SK-N-MC (cell line): ENCODE data around the gene MAP10.

Experiments used
- DNase-seq: peaks from one replicate; pipeline ENCODE4 v3.0.0-alpha.2; 2011; ENCODE audit warnings: low read depth, low spot score
- H3K27ac ChIP-seq: fragments of 200-600 bp; sonication (generic); 2 replicates; pipeline ENCODE4 v1.5.1; 2016; ENCODE audit warnings: mixed run types
- H3K36me3 ChIP-seq: fragments of 200-600 bp; sonication (generic); 2 replicates; pipeline ENCODE4 v1.6.1; 2017; ENCODE audit warnings: antibody characterized with exemption, low read length, mixed read lengths; ENCODE audit not compliant: insufficient read depth
- H3K4me3 ChIP-seq: fragments of 200-600 bp; sonication (generic); 2 replicates; pipeline ENCODE4 v1.5.1; 2016
- H3K9ac ChIP-seq: fragments of 200-600 bp; sonication (generic); 2 replicates; pipeline ENCODE4 v1.8.0; 2017; ENCODE audit warnings: mixed run types, mixed read lengths; ENCODE audit not compliant: insufficient read length
- H3K9me3 ChIP-seq: fragments of 200-600 bp; sonication (generic); 2 replicates; pipeline ENCODE4 v1.6.1; 2017; ENCODE audit warnings: low read depth, mild to moderate bottlenecking, antibody characterized with exemption, low read length, moderate library complexity, mixed read lengths
- EZH2 ChIP-seq: fragments of 200-600 bp; sonication (generic); IDR thresholded peaks from one replicate; pipeline ENCODE4 v1.6.1; 2017; ENCODE audit warnings: antibody characterized with exemption
- FOXP2 ChIP-seq: optimal IDR thresholded peaks from 2 replicates; pipeline ENCODE3; 2011; ENCODE audit warnings: mild to moderate bottlenecking, moderate library complexity; ENCODE audit not compliant: insufficient read depth; ENCODE audit errors: extremely low read length, control extremely low read depth
- POLR2AphosphoS5 ChIP-seq: IDR thresholded peaks from 2 replicates; pipeline ENCODE4 v1.6.1; 2012; ENCODE audit warnings: mild to moderate bottlenecking, low read depth, low read length, borderline replicate concordance

The MAP10 gene

DNA sequence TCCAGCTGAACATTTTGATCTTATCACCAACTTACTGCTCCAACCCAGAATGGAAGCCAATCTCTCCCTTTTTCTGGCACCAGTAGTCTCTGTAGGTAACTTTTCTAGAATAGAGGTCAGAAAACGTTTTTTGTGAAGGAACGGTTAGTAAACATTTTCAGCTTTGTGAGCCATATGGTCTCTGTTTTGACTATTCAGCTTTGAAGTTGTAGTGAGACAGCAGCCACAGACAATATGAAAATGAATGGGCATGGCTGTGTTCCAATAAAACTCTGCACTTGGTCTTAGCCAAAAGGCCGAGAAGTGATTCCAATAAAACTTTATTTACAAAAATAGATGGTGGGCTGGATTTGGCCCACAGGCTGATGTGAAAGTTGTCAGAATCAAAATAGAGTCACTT lies 28.9 kb downstream of the MAP10 start:
- Histone ChIP-seq H3K27ac (no peak overlapping the region), H3K9me3 (no peaks in the 10 kb centered on the region), H3K36me3 (no peaks in the 10 kb centered on the region), H3K9ac (no peak overlapping the region), H3K4me3 (no peak overlapping the region)
- TF ChIP-seq POLR2AphosphoS5 (no peak), FOXP2 (no peak), EZH2 (no peak)
- DNase-seq = no peak

GRCh38 chr1:232835166-232835565 lies 29.9 kb downstream of the MAP10 start:
- H3K4me3 ChIP-seq = no peak overlapping the region
- H3K9ac ChIP-seq = no peak overlapping the region
- no peaks in the 10 kb centered on the region for H3K9me3 ChIP-seq
- no peaks in the 10 kb centered on the region for H3K36me3 ChIP-seq
- no peak for TF ChIP-seq EZH2
- no peak for TF ChIP-seq FOXP2
- no peak for TF ChIP-seq POLR2AphosphoS5
- no peak overlapping the region for H3K27ac ChIP-seq
- no peak for DNase-seq

- Histone ChIP-seq H3K9ac (no peak overlapping the region), H3K27ac (no peak overlapping the region), H3K4me3 (no peak overlapping the region), H3K9me3 (no peaks in the 10 kb centered on the region), H3K36me3 (no peaks in the 10 kb centered on the region)
- TF ChIP-seq EZH2 (no peak), POLR2AphosphoS5 (no peak), FOXP2 (no peak)
- DNase-seq = no peak
Measured at GRCh38 chr1:232837087-232837486, 31.9 kb downstream of the MAP10 start.

DNA sequence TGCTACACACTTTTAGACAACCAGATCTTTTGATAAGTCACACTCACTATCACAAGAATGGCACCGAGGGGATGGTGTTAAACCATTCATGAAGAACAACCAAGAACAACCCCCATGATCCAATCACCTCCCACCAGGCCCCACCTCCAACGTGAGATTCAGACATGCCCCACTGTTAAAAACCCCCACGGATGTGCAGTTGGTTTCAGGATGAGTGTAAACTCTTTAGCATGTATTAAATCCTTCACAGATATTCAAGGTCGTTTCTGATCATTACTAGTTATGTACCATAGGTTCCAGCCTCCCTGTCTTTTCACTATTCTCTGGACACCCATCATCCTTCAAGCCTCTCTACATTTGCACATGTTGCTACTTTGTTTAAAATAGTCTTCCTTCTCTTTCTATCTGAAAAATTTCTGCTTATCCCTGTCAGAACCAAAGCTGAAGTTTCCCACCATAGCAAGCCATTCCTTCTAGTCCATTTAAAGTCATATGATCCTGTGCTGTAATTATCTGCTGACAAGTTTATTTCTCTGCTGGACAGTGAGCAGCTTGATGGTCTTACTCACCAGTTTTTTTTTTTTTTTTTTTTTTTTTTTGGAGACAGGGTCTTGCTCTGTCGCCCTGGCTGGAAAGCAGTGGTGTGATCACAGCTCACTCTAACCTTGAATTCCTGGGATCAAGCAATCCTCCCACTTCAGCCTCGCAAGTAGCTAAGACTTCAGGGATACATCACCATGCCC lies 36.8 kb downstream of the MAP10 start:
- Histone ChIP-seq H3K4me3 (no peak overlapping the region), H3K27ac (no peak overlapping the region), H3K36me3 (no peaks in the 10 kb centered on the region), H3K9ac (no peak overlapping the region), H3K9me3 (no peaks in the 10 kb centered on the region)
- TF ChIP-seq EZH2 = no peak
- TF ChIP-seq POLR2AphosphoS5 = no peak
- no peak for TF ChIP-seq FOXP2
- no peak for DNase-seq

GRCh38 chr1:232844791-232845190 lies 39.6 kb downstream of the MAP10 start:
- H3K9ac ChIP-seq = no peak overlapping the region
- no peak for DNase-seq
- no peak overlapping the region for H3K27ac ChIP-seq
- H3K4me3 ChIP-seq = no peak overlapping the region
- TF ChIP-seq EZH2 (no peak), FOXP2 (no peak), POLR2AphosphoS5 (no peak)
- H3K9me3 ChIP-seq = no peaks in the 10 kb centered on the region
- H3K36me3 ChIP-seq = no peaks in the 10 kb centered on the region

DNA sequence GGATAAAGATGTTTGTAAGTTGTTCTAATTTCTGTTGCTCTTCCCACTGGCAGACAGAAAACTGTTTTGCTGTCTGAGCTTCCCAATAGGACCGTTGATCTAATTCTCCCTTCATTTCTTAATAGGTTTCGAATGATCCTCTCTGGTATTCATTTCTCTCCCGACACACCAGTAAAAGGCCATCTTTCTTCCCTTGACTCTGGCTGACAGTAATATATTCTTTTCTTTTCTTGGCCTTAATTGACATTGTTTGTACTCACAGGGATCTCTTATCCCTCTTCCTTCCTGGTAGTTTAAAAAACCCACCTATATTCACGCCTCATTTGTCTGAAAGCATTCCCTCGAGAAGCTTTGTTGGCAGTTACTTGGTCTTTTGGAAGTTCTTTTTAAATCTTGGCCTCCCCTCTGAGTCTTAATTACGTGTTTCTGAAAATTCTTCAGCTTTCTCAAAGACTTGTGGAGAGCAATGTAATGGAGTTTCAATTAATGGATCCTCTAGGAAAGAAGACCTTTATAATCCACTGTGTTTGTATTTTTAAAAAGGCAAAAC lies 40.3 kb downstream of the MAP10 start:
- no peaks in the 10 kb centered on the region for H3K9me3 ChIP-seq
- no peak for DNase-seq
- TF ChIP-seq EZH2 (no peak), POLR2AphosphoS5 (no peak), FOXP2 (no peak)
- H3K27ac ChIP-seq = no peak overlapping the region
- no peaks in the 10 kb centered on the region for H3K36me3 ChIP-seq
- no peak overlapping the region for H3K9ac ChIP-seq
- no peak overlapping the region for H3K4me3 ChIP-seq

- TF ChIP-seq POLR2AphosphoS5 (no peak), EZH2 (no peak), FOXP2 (no peak)
- H3K9ac ChIP-seq = no peak overlapping the region
- DNase-seq = no peak
- H3K4me3 ChIP-seq = no peak overlapping the region
- H3K9me3 ChIP-seq = no peaks in the 10 kb centered on the region
- H3K36me3 ChIP-seq = no peaks in the 10 kb centered on the region
- H3K27ac ChIP-seq = no peak overlapping the region
Measured at GRCh38 chr1:232851532-232851931, 46.3 kb downstream of the MAP10 start.

- no peak overlapping the region for H3K9ac ChIP-seq
- H3K36me3 ChIP-seq = no peaks in the 10 kb centered on the region
- peak overlapping the region; percentile 9; the same call in 1 of the 2 replicates for H3K4me3 ChIP-seq
- DNase-seq = no peak
- H3K27ac ChIP-seq = peak overlapping the region; percentile 68
- TF ChIP-seq FOXP2 = no peak
- TF ChIP-seq EZH2 = no peak
- no peak for TF ChIP-seq POLR2AphosphoS5
- H3K9me3 ChIP-seq = no peaks in the 10 kb centered on the region
Measured at GRCh38 chr1:232853994-232854797, 49.0 kb downstream of the MAP10 start.

GRCh38 chr1:232854798-232855159 lies 49.6 kb downstream of the MAP10 start:
- peak overlapping the region; percentile 68; the same call in 1 of the 2 replicates for H3K27ac ChIP-seq

More at GRCh38 chr1:232854798-232855159, 49.6 kb downstream of the MAP10 start:
- no peak for DNase-seq
- H3K4me3 ChIP-seq = no peak overlapping the region; the same call in 1 of the 2 replicates
- no peak for TF ChIP-seq POLR2AphosphoS5
- TF ChIP-seq EZH2 = no peak
- TF ChIP-seq FOXP2 = no peak
- H3K9me3 ChIP-seq = no peaks in the 10 kb centered on the region
- H3K36me3 ChIP-seq = no peaks in the 10 kb centered on the region
- no peak overlapping the region for H3K9ac ChIP-seq
